ENCODE data around the gene ARHGAP8. TPM values are rescaled to one million over a fixed set of nuclear protein-coding genes. Genes with fewer than 3 reads are reported as not detected.

Gene ARHGAP8
- total and polyA plus RNA-seq, 2 experiments from 2014 or later = 62.8 to 64.9 TPM

- TF ChIP-seq ZNF462 (CRISPR knock-in tag; IDR thresholded peaks at IDR 0.05) (no peak), EZH2phosphoT487 (IDR thresholded peaks at IDR 0.05; ENCODE audit: unreplicated experiment) (no peak), ZNF331 (CRISPR knock-in tag; IDR thresholded peaks at IDR 0.05; ENCODE audit: low read depth) (no peak), CREB1 (CRISPR knock-in tag; IDR thresholded peaks at IDR 0.05; ENCODE audit: low read depth) (no peak), NANOG (IDR thresholded peaks at IDR 0.05; ENCODE audit: borderline replicate concordance) (no peak), EZH2 (IDR thresholded peaks at IDR 0.05; ENCODE audit: low read depth, unreplicated experiment) (no peak), JUNB (IDR thresholded peaks at IDR 0.05; ENCODE audit: unreplicated experiment) (no peak)
Observed at GRCh38 chr22:44837481-44837880, 85.1 kb downstream of the ARHGAP8 start (continued).

GRCh38 chr22:44838316-44839016, 86.1 kb downstream of the ARHGAP8 start:
- Histone ChIP-seq H3K27ac (ENCODE audit: low read depth) (no peak overlapping the region), H4K20me1 (replicated peaks; ENCODE audit: insufficient read depth) (peaks cover 9% of the 10 kb centered on the region), H3K79me2 (replicated peaks; ENCODE audit: insufficient read depth) (no peaks in the 10 kb centered on the region), H3K4me2 (no peak overlapping the region), H2AFZ (no peak overlapping the region), H3K36me3 (ENCODE audit: insufficient read depth) (peaks cover 9% of the 10 kb centered on the region), H3F3A (replicated peaks; ENCODE audit: low read depth) (0 out of 2 replicates have a peak, but pooled peaks cover 2% of the 10 kb centered on the region), H3K4me3 (no peak overlapping the region), H3K4me1 (ENCODE audit: insufficient read depth) (peaks cover 4% of the 10 kb centered on the region), H3K27me3 (ENCODE audit: insufficient read depth) (no peaks in the 10 kb centered on the region), H3K9me2 (ENCODE audit: insufficient read depth) (no peaks in the 10 kb centered on the region)
- Mint-ChIP-seq H3K36me3 (ENCODE audit: low read depth) (peaks cover 27% of the 10 kb centered on the region), H3K4me1 (peaks cover 24% of the 10 kb centered on the region), H3K9me3 (peaks cover 12% of the 10 kb centered on the region), H3K4me3 (no peak overlapping the region), H3K27me3 (ENCODE audit: insufficient read depth, low read depth, poor library complexity) (peaks cover 10% of the 10 kb centered on the region), H3K27ac (no peak overlapping the region)
- DNase-seq (ENCODE audit: low spot score) (no peak), ATAC-seq (no peak)
- TF ChIP-seq ZNF331 (CRISPR knock-in tag; IDR thresholded peaks at IDR 0.05; ENCODE audit: low read depth) (no peak), CREB1 (CRISPR knock-in tag; IDR thresholded peaks at IDR 0.05; ENCODE audit: low read depth) (no peak), EZH2 (IDR thresholded peaks at IDR 0.05; ENCODE audit: low read depth, unreplicated experiment) (no peak), EZH2phosphoT487 (IDR thresholded peaks at IDR 0.05; ENCODE audit: unreplicated experiment) (no peak), NANOG (IDR thresholded peaks at IDR 0.05; ENCODE audit: borderline replicate concordance) (no peak), CTCF (conservative IDR thresholded peaks at IDR 0.05; ENCODE audit: low read depth in 2 of 2) (no peak), JUNB (IDR thresholded peaks at IDR 0.05; ENCODE audit: unreplicated experiment) (no peak), POLR2AphosphoS5 (IDR thresholded peaks at IDR 0.05; ENCODE audit: low read depth) (no peak), ETS1 (IDR thresholded peaks at IDR 0.05) (no peak)
- TF ChIP-seq, protein P1, sequence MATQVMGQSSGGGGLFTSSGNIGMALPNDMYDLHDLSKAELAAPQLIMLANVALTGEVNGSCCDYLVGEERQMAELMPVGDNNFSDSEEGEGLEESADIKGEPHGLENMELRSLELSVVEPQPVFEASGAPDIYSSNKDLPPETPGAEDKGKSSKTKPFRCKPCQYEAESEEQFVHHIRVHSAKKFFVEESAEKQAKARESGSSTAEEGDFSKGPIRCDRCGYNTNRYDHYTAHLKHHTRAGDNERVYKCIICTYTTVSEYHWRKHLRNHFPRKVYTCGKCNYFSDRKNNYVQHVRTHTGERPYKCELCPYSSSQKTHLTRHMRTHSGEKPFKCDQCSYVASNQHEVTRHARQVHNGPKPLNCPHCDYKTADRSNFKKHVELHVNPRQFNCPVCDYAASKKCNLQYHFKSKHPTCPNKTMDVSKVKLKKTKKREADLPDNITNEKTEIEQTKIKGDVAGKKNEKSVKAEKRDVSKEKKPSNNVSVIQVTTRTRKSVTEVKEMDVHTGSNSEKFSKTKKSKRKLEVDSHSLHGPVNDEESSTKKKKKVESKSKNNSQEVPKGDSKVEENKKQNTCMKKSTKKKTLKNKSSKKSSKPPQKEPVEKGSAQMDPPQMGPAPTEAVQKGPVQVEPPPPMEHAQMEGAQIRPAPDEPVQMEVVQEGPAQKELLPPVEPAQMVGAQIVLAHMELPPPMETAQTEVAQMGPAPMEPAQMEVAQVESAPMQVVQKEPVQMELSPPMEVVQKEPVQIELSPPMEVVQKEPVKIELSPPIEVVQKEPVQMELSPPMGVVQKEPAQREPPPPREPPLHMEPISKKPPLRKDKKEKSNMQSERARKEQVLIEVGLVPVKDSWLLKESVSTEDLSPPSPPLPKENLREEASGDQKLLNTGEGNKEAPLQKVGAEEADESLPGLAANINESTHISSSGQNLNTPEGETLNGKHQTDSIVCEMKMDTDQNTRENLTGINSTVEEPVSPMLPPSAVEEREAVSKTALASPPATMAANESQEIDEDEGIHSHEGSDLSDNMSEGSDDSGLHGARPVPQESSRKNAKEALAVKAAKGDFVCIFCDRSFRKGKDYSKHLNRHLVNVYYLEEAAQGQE (IDR thresholded peaks at IDR 0.05; ENCODE audit: unreplicated experiment) = no peak
